HEK293 (cell line): Measurements from ENCODE around the gene SELENOM.
A peak's percentile ranks its signal among the peaks of the same experiment; 100 is the strongest.

Experiments
- CTCF ChIA-PET: fragments of 350-600 bp; formaldehyde crosslinking; extraction: SDS; loops from one replicate; lab custom pipeline; 2021; ENCODE audit warnings: antibody characterized with exemption; lab: Yijun Ruan, JAX
- POLR2A ChIA-PET: fragments of 300-600 bp; formaldehyde crosslinking; extraction: SDS; loops from one replicate; lab custom pipeline; 2020; ENCODE audit warnings: antibody characterized with exemption, inconsistent platforms; lab: Yijun Ruan, JAX
- H3K27ac ChIP-seq: fragments of 200-500 bp; sonication (Bioruptor generic); 2 replicates; pipeline ENCODE4 v1.5.1; 2014; ENCODE audit warnings: low read depth, low read length, control low read depth, inconsistent platforms; ENCODE audit errors: extremely low read depth
- H3K36me3 ChIP-seq, 2 experiments: fragments of 200-500 bp in 1 of 2; sonication (Bioruptor generic) in 1 of 2; 1 replicate in 1 of 2; 2 replicates in 1 of 2; pipeline ENCODE4 v1.5.1; 2014 to 2017; ENCODE audit warnings: inconsistent platforms in 2 of 2, low read length in 2 of 2; ENCODE audit not compliant: control insufficient read depth in 2 of 2, insufficient read depth in 1 of 2
- H3K4me1 ChIP-seq: fragments of 200-500 bp; sonication (Bioruptor generic); 2 replicates; pipeline ENCODE4 v1.5.1; 2014; ENCODE audit warnings: mild to moderate bottlenecking, low read length, inconsistent platforms; ENCODE audit not compliant: control insufficient read depth, insufficient read depth
- H3K4me3 ChIP-seq: 2 replicates; pipeline ENCODE4 v1.5.1; 2011; ENCODE audit warnings: low read depth, mild to moderate bottlenecking, control low read depth, low read length, moderate library complexity
- H3K9me3 ChIP-seq: fragments of 200-500 bp; sonication (Bioruptor generic); 2 replicates; pipeline ENCODE4 v1.5.1; 2014; ENCODE audit warnings: low read depth, low read length, inconsistent platforms; ENCODE audit not compliant: control insufficient read depth, insufficient read depth
- GLIS1 ChIP-seq: fragments of 450-650 bp; formaldehyde crosslinking; IDR thresholded peaks from 2 replicates; pipeline ENCODE4 v1.5.1; 2016; ENCODE audit warnings: missing biosample characterization, missing genetic modification characterization
- ZIC2 ChIP-seq: fragments of 450-650 bp; formaldehyde crosslinking; IDR thresholded peaks from 2 replicates; pipeline ENCODE4 v1.5.1; 2016; ENCODE audit warnings: missing biosample characterization, missing genetic modification characterization
- ZNF146 ChIP-seq: fragments of 450-650 bp; formaldehyde crosslinking; IDR thresholded peaks from 2 replicates; pipeline ENCODE4 v1.5.1; 2016; ENCODE audit warnings: missing biosample characterization, missing genetic modification characterization
- ZNF248 ChIP-seq: fragments of 450-650 bp; formaldehyde crosslinking; IDR thresholded peaks from 2 replicates; pipeline ENCODE4 v1.5.1; 2017; ENCODE audit warnings: missing biosample characterization, missing genetic modification characterization
- ZNF324 ChIP-seq: fragments of 450-650 bp; formaldehyde crosslinking; IDR thresholded peaks from 2 replicates; pipeline ENCODE4 v1.5.1; 2016; ENCODE audit warnings: missing biosample characterization, missing genetic modification characterization
- ZNF391 ChIP-seq: fragments of 450-650 bp; formaldehyde crosslinking; IDR thresholded peaks from 2 replicates; pipeline ENCODE4 v1.5.1; 2016; ENCODE audit warnings: low read depth, missing biosample characterization, missing genetic modification characterization, borderline replicate concordance
- ZNF514 ChIP-seq: fragments of 450-650 bp; formaldehyde crosslinking; IDR thresholded peaks from 2 replicates; pipeline ENCODE4 v1.5.1; 2016; ENCODE audit warnings: missing biosample characterization, missing genetic modification characterization
- ZNF571 ChIP-seq: fragments of 450-650 bp; formaldehyde crosslinking; IDR thresholded peaks from 2 replicates; pipeline ENCODE4 v1.5.0; 2017; ENCODE audit warnings: missing biosample characterization, missing genetic modification characterization
- ZNF610 ChIP-seq: fragments of 450-650 bp; formaldehyde crosslinking; IDR thresholded peaks from 2 replicates; pipeline ENCODE4 v1.5.1; 2016; ENCODE audit warnings: missing biosample characterization, missing genetic modification characterization, borderline replicate concordance
- ZNF624 ChIP-seq: fragments of 450-650 bp; formaldehyde crosslinking; IDR thresholded peaks from 2 replicates; pipeline ENCODE4 v1.5.1; 2017; ENCODE audit warnings: missing biosample characterization, missing genetic modification characterization
- ZNF629 ChIP-seq: fragments of 450-650 bp; formaldehyde crosslinking; IDR thresholded peaks from 2 replicates; pipeline ENCODE4 v1.5.1; 2017; ENCODE audit warnings: missing biosample characterization, missing genetic modification characterization
- ZNF670 ChIP-seq: fragments of 450-650 bp; formaldehyde crosslinking; IDR thresholded peaks from 2 replicates; pipeline ENCODE4 v1.5.1; 2016; ENCODE audit warnings: missing biosample characterization, missing genetic modification characterization, low read depth
- ZNF76 ChIP-seq: fragments of 450-650 bp; formaldehyde crosslinking; IDR thresholded peaks from 2 replicates; pipeline ENCODE4; 2016; ENCODE audit warnings: low read depth, missing biosample characterization, missing genetic modification characterization, borderline replicate concordance
- ZNF830 ChIP-seq: fragments of 450-650 bp; IDR thresholded peaks from 2 replicates; pipeline ENCODE4 v1.5.0; 2018; ENCODE audit warnings: missing biosample characterization, missing genetic modification characterization, low read depth, mild to moderate bottlenecking, moderate library complexity
- ZNF843 ChIP-seq: fragments of 450-650 bp; formaldehyde crosslinking; IDR thresholded peaks from 2 replicates; pipeline ENCODE4 v1.5.1; 2016; ENCODE audit warnings: missing biosample characterization, missing genetic modification characterization
- TF ChIP-seq, protein P1 (sequence below): fragments of 450-650 bp; formaldehyde crosslinking; IDR thresholded peaks from 2 replicates; pipeline ENCODE4 v1.5.1; 2016; ENCODE audit warnings: missing biosample characterization, missing genetic modification characterization
- TF ChIP-seq, protein P2 (sequence below): fragments of 450-650 bp; formaldehyde crosslinking; IDR thresholded peaks from 2 replicates; pipeline ENCODE4 v1.5.1; 2017; ENCODE audit warnings: missing biosample characterization, missing genetic modification characterization

The SELENOM gene

DNA sequence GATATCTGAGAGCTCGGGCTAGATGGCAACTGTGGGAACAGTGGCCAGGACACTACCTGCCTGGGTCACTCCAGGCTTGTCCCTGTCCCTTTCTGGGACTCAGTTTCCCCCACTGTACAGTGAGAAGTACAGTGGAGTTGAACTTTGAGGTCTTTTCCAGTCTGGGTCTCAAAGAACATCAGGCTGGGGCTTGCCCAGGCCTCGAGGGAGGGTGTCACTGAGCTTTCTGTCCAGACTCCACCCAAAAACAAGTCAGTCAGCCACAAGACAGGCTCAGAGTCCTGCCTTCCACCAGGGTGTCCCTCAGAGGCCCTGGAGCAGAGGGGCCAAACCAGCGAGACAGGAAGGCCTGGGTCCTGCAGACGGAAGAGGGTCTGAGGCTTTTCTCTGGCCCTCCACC lies 34.9 kb upstream of the SELENOM start:
- POLR2A ChIA-PET = interaction anchor here (1.0 kb wide), 1 partner anchor 62 kb away, joined by 3 read pairs; the partner anchor contains the start of gene SMTN

DNA sequence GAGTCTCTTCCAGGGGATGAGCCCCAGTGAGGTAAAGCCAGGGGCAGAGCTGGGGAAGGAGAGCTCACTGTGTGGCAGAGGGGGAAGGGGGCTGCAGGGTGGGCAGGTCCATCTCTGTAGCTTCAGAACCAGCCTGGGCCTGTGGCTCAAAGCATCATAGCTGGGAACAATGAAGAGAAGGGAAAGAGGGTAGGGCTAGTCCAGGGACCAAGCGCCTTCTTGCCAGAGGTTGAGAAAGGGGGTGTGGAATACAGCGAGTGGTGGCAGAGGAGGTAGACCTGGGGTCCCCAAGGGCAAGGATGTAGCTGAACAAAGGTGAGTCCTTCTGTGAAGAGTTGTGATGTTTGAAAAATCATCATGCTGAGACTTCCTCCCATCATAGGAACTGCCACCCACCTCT lies 34.2 kb upstream of the SELENOM start:
- Histone ChIP-seq H3K36me3 (no peaks in the 10 kb centered on the region), H3K4me3 (no peak overlapping the region)
- TF ChIP-seq ZNF629 (no peak), ZNF391 (tag by site-specific recombination) (no peak), ZNF624 (tag by site-specific recombination) (no peak), ZNF843 (tag by site-specific recombination) (no peak), ZNF76 (tag by site-specific recombination) (no peak), ZNF324 (tag by site-specific recombination) (no peak), ZNF830 (no peak), ZNF670 (tag by site-specific recombination) (no peak), ZNF514 (tag by site-specific recombination) (no peak)
- TF ChIP-seq, all 188 proteins: peak for 0
- Histone ChIP-seq H3K4me1 (no peaks in the 10 kb centered on the region), H3K9me3 (no peaks in the 10 kb centered on the region), H3K27ac (no peak overlapping the region)
- POLR2A ChIA-PET = interaction anchor here (1.0 kb wide), 1 partner anchor 61 kb away, joined by 3 read pairs; the partner anchor contains the start of gene SMTN
- CTCF ChIA-PET = interaction anchor here (0.7 to 1.6 kb wide), 2 partner anchors 34 to 49 kb away, joined by 3 to 5 read pairs; partner anchors contain the start of gene SELENOM

More for the DNA sequence above, 34.9 kb upstream of the SELENOM start:
- H3K36me3 ChIP-seq = no peaks in the 10 kb centered on the region
- H3K27ac ChIP-seq = no peak overlapping the region
- no peaks in the 10 kb centered on the region for H3K4me1 ChIP-seq
- no peak overlapping the region for H3K4me3 ChIP-seq
- H3K9me3 ChIP-seq = no peaks in the 10 kb centered on the region
- TF ChIP-seq ZNF248 (tag by site-specific recombination) = no peak
- TF ChIP-seq ZNF610 (tag by site-specific recombination) = no peak
- no peak for TF ChIP-seq ZNF571 (tag by site-specific recombination)
- TF ChIP-seq, protein P1, sequence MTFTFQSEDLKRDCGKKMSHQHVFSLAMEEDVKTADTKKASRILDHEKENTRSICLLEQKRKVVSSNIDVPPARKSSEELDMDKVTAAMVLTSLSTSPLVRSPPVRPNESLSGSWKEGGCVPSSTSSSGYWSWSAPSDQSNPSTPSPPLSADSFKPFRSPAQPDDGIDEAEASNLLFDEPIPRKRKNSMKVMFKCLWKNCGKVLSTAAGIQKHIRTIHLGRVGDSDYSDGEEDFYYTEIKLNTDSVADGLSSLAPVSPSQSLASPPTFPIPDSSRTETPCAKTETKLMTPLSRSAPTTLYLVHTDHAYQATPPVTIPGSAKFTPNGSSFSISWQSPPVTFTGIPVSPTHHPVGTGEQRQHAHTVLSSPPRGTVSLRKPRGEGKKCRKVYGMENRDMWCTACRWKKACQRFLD (tag by site-specific recombination) = no peak
- TF ChIP-seq, protein P2, sequence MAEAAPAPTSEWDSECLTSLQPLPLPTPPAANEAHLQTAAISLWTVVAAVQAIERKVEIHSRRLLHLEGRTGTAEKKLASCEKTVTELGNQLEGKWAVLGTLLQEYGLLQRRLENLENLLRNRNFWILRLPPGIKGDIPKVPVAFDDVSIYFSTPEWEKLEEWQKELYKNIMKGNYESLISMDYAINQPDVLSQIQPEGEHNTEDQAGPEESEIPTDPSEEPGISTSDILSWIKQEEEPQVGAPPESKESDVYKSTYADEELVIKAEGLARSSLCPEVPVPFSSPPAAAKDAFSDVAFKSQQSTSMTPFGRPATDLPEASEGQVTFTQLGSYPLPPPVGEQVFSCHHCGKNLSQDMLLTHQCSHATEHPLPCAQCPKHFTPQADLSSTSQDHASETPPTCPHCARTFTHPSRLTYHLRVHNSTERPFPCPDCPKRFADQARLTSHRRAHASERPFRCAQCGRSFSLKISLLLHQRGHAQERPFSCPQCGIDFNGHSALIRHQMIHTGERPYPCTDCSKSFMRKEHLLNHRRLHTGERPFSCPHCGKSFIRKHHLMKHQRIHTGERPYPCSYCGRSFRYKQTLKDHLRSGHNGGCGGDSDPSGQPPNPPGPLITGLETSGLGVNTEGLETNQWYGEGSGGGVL (tag by site-specific recombination) = no peak
- CTCF ChIA-PET = interaction anchor here (0.6 to 3.9 kb wide), 4 partner anchors 11 to 851 kb away, joined by 3 to 25 read pairs (median 4); partner anchors contain the start of gene SELENOM

DNA sequence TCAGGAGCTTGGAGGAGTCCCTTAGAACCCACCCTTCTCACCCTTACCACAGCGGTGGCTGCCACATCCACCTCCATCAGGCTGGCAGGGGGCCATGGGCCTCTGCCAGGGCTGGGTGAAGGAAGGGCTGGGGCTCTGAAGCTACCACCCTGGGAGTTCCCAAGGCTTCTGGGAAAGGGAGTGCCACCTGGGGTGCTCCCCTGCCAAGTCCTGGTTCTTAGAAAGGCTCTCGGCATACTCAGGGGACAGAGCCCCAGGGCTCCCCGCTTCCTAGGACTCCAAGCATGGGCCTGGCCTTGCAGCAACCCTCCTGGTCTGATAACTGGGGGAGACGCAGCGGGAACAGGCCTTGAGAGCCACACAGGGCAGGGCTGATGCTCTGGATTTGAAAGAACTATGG lies 33.4 kb upstream of the SELENOM start:
- no peaks in the 10 kb centered on the region for H3K4me1 ChIP-seq
- no peaks in the 10 kb centered on the region for H3K9me3 ChIP-seq
- H3K36me3 ChIP-seq = no peaks in the 10 kb centered on the region
- CTCF ChIA-PET = interaction anchor here (0.5 to 1.6 kb wide), 3 partner anchors 8 to 221 kb away, joined by 3 to 6 read pairs (median 5); partner anchors contain the start of gene SELENOM
- no peak overlapping the region for H3K27ac ChIP-seq
- TF ChIP-seq ZIC2 (tag by site-specific recombination) (peak; percentile 40), GLIS1 (tag by site-specific recombination) (peak; percentile 80), ZNF146 (tag by site-specific recombination) (no peak)
- TF ChIP-seq, all 188 proteins: peak for 2
- H3K4me3 ChIP-seq = no peak overlapping the region
- POLR2A ChIA-PET = no interaction called here
